ENCODE data around the gene GPLD1.

The GPLD1 gene

DNA sequence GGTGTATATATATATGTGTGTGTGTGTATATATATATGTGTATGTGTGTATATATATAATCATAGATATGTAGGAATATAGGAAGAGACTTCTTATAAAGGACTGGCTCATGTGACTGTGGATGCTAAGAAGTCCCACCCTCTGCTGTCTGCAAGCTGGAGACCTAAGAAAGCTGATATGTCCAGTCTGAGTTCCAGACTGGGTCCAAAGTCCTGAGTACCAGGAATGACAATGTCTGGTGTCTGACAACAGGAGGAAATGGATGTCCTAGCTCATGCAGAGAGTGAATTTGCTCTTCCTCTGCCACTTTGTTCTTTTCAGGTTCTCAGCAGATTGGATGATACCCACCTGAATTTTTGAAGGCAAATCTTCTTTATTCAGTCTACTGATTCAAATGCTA, 12.5 kb upstream of the GPLD1 start:
- in situ Hi-C loops (cut with MboI; ENCODE audit: low sequenced_read_pairs), result no loop called here

DNA sequence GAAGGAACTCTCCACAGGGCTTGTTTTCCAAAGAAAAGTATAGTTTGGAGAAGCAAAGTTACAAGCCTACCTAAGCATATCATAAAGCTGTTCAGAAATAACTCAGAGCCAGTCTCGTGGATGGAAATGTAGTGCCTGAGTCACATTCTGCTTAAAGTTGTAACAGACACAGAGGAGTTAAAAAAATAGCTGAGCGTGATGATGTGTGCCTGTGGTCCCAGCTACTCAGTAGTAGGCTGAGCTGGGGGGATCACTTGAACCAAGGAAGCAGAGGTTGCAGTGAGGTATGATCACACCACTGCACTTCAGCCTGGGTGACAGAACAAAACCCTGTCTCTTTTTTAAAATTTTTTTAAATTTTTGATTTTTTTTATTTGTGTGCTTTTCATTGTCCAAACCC, 12.0 kb upstream of the GPLD1 start:
- in situ Hi-C loops (cut with MboI; ENCODE audit: low sequenced_read_pairs), result no loop called here

DNA sequence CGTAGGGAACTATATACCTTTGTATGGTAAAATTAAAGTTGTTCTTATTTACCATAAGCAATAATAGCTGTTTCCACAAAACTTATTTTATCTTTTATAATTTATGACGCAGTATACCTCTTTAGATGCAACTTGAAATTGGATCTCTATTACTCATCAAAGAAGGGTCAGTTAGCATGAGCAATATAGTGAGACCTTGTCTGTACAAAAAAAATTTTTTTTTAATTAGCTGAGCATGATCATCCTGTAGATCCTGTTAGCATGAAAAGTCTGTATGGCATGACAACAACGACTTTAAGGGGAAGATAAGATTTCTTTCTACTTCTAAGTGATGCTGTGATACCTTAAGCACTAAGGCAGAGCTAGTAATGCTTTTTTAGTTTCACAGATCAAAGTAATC, 11.3 kb upstream of the GPLD1 start:
- in situ Hi-C loops (cut with MboI; ENCODE audit: low sequenced_read_pairs), result no loop called here

DNA sequence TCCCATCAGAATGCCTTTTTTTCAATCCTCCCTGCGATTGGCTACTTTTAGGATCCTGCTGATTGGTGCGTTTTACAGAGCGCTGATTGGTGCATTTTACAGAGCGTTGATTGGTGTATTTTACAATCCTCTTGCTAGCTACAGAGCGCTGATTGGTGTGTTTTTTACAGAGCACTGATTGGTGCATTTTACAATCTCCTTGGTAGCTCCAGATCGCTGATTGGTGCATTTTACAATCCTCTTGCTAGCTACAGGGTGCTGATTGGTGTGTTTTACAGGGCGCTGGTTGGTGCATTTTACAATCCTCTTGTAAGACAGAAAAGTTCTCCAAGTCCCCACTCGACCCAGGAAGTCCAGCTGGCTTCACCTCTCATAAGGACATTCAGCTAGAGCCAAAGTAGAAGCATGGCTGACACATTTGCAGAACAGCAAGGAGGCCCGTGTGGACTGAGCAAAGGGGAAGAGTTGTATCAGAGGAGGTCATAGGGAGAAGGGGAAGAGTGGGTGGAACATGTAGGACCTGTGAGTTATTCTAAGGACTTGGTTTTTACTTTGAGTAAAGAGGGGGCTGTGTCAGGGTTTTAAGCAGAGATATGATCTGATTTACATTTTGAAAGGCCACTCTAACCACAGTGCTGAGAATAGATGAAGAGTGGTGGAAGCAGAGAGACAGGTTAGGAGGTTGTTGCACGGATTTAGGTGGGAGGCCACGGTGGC, 8.0 kb upstream of the GPLD1 start:
- in situ Hi-C loops (cut with MboI; ENCODE audit: low sequenced_read_pairs), result no loop called here

DNA sequence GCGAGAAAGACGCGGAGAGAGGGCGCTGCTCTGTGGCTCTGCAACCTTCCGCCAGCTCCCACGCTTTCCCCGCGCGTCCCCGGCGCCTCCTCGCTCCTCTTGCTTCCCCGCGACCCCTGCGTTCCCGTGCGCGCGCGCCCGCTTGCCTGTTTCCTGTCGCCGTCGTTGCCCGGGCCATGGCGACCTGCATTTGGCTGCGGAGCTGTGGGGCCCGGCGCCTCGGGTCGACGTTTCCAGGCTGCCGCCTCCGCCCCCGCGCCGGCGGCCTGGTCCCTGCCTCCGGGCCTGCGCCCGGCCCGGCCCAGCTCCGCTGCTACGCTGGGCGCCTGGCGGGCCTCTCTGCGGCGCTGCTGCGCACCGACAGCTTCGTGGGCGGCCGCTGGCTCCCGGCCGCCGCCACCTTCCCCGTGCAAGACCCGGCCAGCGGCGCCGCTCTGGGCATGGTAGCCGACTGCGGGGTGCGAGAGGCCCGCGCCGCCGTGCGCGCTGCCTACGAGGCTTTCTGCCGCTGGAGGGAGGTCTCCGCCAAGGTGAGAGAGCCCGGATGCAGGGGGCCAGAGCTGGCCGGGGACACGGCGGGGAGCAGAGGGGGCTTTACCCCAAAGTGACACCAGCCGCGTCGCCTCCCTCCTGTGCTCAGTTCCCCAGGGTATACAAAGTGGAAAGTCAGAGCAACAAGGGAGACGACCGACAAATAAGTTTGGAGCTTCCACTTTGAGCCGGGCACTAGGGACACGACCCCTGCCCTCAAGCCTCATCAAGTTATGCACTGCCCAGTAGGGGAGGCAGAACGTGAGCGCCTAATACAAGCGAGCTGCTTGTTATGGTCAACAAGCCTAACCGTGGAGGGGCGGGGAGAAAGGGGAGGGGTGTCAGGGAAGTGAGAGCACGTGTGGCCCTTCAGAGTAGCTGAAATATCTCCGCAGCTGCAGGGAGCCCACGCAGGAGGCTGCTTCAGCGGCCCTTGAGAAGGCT, 5.7 kb upstream of the GPLD1 start, which contains the start of gene ALDH5A1:
ALDH5A1 (plus strand) TSS at position 149 of the 975 bp plus-strand sequence; CDS start at position 177, 28 bp downstream.
- in situ Hi-C loops (cut with MboI; ENCODE audit: low sequenced_read_pairs), result no loop called here

DNA sequence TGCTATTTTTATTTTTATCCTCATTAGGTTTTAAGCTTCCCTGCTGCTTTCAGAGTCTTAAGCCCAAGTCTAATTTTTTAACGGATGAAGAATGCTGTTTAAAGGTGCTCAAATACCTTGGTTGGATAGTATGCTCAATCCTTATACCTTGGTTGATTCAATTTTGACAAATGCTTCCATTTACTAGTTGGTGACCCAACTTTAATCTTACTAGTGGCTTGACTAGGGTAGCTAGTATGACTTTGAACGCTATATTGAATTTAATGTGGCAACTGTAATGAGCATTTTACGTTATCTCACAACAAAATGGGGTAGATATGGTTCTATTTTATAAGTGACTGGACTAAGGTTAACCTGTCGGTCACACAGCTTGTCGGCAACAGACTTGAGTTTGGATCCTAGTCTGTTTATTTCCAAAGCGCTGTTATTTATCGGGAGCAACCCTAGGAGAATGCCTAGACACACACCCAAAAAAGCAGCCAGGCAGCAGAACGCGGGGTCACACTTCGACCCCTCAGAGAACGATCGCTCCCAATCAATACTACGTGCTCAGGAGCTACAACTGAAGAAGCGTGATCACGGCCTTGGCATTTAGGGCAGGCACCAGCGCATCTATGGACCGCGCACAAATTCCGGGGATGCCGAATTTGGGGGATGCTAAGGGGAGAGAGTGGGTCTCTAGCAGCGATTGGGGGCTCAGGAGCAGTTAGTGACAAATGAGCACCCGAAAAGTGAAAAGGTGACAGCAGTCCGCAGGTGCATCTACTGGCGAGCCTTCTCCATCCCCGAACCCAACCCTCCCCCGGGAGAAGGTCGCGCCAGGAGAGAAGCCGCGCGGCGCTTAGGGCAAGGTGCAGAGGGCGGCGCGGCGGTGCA, 4.8 kb upstream of the GPLD1 start:
- in situ Hi-C loops (cut with MboI; ENCODE audit: low sequenced_read_pairs), result no loop called here

DNA sequence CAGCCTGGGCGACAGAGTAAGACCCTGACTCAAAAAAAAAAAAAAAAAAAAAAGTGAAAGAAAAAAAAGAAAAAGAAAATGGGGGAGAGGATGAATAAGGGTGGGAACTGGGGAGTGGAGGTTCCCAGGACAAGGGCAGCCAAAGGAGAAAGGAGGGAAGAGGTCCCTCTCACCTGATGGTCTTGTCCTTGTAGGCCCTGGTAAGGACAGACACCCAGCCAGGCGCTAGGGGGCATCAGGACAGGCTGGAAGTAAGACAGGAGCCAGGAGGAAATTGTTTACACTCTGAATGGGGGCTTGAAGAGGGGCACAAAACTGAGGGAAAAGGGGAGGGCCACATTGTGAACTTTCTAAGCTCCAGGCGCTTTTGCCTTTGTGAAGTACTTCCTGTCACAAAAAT, 3.1 kb upstream of the GPLD1 start:
- in situ Hi-C loops (cut with MboI; ENCODE audit: low sequenced_read_pairs), result no loop called here

DNA sequence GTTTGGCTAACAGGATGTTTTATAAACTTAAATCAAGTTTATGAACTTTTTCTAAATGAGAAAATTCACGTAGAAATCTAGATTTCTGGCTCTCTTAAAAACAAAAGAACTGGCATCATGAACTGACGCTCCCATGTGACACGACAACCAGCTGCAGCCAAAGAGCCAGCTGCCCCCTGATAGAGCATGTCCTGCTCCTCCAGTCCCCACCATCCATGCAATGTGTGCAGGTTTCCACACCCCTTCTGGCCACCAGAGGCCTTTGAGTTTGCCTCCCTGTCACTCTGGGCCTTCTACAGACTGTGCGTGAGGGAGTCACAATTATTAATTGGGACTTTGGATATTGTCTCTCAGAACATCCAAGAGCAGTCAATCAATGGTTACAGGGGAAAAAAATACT, 1.6 kb upstream of the GPLD1 start:
- in situ Hi-C loops (cut with MboI; ENCODE audit: low sequenced_read_pairs), result no loop called here

DNA sequence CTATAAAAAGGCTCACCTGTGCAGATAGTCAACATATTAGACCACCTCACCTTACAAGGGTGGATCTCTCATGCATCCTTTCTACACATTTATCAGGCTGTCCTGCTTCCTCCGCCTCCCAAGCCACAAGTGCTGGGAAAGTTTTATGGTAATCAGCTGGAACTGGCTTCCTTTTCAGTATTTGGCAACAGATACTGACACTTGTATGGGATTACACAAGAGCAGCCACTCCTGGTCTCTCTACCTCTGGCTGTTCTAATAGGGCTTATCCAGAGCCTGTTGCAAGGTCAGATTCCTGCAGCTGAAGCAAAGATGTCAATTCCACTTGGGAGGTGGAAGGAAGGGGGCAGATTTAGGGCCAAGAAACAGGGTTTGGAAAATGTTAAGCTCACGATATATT, 503 bp upstream of the GPLD1 start:
- in situ Hi-C loops (cut with MboI; ENCODE audit: low sequenced_read_pairs), result no loop called here

DNA sequence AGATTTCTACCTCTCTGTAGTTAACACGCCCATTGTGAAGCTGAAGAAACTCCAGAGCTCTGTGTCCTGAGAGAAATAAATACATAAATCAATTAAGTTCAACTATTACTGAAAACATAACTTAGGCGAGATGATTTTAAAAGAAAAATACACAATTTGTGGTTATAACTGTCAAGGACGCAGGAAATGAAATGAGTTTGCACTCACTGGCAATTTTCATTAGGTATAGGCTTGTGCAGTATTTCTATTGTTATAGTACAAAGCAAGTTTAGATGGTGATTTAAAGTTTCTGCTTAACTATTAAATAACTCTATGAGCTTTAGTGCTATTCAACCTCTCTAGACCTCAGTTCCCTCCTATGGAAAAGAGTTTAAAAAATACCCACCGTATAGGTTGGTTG, 3.3 kb downstream of the GPLD1 start:
- in situ Hi-C loops (cut with MboI; ENCODE audit: low sequenced_read_pairs), result no loop called here

DNA sequence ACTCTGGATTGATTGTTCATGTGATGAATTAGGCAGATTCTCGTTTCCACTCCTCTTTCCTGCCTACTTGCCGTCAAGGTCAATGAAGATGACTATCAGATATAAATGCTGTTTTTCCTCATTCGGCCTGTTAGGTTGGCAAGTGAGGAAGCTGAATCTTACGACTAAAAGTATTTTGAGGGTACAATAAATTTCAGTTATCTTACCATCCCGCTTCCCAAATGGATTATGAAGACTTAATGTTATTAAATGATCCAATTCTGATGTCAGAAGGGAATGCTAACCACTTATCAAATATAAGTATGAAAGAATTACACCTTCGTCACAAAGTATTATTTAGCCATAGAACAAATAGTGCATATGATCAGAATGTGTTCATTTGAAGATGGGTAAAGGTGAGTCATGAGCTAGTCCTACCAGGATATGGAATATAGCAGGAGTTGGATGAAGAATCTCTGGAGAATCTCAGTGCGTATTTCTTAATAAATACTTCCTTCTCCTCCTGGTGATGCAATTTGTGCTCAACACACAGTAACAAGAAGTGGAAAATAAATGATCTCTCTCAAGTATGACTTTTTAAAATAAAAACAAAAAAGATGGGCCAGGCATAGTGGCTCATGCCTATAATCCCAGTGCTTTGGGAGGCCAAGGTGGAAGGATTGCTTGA, 4.6 kb downstream of the GPLD1 start:
- in situ Hi-C loops (cut with MboI; ENCODE audit: low sequenced_read_pairs), result no loop called here

DNA sequence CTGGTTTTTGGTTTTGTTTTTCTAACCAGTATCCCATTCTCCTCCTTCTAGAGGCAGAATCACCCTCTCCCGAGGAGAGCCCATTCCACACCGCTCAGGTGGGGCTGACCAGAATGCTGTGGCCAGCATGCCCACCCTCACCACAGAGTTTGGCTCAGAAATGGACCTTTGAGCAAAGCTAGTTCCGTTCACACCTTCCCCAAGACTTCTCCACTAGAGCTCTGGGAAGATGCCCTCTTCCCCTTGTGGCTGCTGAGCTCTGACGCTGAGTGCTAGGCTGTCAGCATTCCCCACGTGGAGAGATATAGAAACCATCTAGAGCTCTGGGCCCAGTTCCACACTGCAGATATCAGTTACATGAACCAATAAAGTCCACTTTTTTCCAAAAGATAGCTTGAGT, 7.9 kb downstream of the GPLD1 start:
- in situ Hi-C loops (cut with MboI; ENCODE audit: low sequenced_read_pairs), result no loop called here

DNA sequence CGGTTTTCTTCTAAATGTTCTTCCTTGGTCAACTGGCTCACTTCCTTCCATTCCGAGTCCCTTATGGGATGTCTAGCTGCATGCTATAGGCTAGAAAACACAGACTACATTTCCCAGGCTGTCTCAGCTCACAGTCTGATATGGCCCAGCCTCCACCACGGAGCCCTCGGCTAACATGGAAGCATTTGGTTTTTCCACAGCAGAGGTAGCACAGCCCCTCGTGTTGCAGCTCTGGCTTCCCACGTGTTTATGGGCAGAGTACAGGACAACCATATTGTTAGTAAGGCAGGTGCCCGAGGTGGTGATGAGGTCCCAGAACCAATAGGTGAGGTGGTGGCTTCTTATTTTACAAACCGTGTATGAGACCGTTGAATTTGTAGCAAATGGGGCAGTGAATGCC, 8.7 kb downstream of the GPLD1 start:
- in situ Hi-C loops (cut with MboI; ENCODE audit: low sequenced_read_pairs), result no loop called here

DNA sequence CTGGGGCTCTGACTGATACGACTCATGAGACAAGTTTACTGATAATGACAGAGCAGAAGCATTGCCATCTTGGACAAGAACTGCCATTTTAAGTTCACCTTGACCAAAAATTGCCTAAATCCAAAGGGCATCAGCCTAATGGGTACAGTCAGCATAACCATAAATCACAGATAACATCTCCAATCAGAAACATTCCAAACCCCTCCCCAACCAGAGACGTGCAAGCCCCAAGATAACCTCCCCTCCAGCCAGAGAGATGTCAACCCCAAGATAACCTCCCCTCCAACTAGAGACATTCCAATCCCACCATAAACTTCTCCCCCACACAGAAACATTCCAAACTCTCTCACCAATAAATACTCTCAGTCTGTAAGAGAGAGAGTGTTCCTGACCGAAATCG, 10.5 kb downstream of the GPLD1 start:
- in situ Hi-C loops (cut with MboI; ENCODE audit: low sequenced_read_pairs), result no loop called here

DNA sequence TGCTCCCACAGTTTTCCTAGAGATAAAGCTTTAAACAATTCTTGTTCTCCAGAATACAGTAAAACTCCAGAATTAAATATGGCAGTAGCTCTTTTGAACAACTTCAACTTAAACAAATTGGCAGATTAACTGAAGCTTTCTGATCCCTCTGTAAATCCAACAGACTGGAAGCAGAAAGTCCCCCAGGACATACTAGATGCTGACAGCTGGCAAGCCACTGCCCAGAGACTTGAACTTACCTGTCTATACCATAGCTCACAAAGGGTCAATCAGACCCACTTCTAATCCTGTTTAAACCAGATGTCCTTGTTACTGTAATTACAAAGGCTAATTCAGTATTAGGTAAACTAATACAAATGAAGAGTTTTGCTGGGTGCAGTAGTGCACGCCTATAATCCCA, 12.3 kb downstream of the GPLD1 start:
- in situ Hi-C loops (cut with MboI; ENCODE audit: low sequenced_read_pairs), result no loop called here

DNA sequence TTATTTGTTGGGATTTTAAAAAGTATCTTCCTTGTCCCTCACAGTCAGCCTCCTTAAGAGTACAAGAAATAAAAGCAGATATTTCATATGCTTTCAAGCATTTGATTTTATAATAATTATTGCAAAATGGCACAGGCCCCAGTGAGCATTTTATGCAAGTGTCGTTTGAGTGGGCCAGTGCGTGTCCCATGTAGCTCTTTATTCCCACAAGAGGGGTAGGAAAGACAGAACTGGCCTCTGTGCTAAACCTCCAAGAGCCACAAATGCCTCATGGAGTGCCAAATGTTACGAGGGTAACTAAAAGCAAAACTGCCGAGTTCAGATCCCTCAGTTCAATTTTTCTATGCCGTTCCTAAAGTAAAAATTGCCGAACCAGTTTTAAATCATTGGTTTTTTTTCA, 12.7 kb downstream of the GPLD1 start:
- in situ Hi-C loops (cut with MboI; ENCODE audit: low sequenced_read_pairs), result no loop called here

DNA sequence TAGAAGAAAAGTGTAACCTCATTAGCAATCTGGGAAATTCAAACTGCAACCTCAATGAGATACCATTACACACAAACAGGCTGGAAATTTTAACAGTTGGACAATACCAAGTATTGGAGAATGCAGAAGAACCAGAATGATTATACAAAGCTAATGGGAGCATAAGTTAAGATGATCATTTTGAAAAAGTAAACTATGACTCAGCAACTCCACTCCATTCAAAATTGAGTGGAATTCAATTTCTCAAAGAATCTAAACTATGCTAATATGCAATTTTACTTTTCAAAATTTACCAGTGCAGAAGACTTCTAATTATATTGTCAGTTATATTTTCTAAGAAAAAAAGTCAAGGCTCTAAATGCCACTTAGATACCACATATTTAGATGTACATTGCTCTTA, 17.2 kb downstream of the GPLD1 start:
- in situ Hi-C loops (cut with MboI; ENCODE audit: low sequenced_read_pairs), result no loop called here

DNA sequence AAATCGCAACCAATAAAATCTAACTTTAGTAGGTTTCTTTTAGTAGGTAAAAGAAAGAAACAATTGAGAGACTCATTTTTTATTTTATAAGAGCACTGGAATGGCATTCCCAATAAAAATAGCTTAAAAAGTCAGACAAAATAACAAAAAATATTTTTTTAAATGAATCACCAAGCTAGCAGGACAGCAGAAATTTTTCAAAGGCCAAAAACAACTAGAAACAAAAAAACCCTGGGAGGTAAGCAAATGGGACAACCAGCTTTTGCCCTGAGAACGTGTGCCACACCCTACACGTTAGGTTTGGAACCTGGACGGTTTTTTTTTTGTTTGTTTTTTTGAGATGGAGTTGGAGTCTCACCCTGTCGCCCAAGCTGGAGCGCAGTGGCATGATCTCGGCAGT, 19.6 kb downstream of the GPLD1 start:
- in situ Hi-C loops (cut with MboI; ENCODE audit: low sequenced_read_pairs), result no loop called here

DNA sequence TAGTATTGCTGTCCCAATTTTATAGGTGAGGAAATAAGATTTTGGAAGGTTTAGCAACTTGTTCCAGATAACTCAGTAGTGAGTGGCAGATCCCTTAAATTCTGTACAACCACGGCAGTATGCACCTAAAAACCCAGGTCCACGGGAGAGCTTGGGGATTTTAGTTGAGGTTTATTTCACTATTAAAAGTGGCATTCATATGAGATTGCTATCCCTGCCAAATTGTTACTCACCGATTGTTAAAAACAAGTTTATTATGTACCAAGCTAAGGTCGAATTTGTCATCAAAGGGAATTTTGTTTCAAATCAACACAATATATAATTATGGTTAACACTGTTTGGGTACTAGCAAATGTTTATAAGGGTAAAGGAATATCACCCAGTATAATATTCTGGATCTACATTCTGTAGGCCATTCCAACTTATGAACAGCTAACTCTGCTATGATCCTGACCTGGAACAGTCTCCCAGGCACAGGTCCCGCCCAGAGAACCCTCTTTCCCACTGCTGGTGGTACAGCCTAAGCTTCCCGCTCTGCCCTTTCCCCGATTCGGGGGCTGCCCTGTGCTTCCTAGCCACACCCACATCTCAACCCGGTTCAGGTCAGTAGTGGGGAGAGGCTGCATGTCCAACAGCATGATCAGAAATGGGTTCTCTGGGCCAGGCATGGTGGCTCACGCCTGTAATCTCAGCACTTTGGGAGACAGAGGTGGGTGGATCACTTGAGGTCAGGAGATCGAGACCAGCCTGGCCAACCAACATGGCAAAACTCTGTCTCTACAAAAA, 24.9 kb downstream of the GPLD1 start:
- in situ Hi-C loops (cut with MboI; ENCODE audit: low sequenced_read_pairs), result no loop called here

DNA sequence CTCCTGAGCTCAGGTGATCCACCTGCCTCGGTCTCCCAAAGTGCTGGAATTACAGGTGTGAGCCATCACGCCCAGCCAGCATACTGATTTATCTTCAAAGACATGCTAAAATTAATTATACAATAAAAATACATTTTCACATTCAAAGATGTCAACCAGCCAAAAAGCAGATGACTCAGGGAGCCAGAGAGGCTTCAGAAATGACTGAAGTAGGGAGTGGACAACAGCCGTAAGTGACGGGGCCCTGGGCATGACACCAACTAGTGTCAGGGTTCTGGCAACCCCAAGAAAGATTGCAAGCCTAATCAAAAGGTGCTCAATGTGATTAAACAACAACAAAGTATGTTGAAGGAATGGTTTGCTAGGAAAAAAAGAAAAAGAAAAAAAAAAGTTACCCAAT, 28.4 kb downstream of the GPLD1 start:
- in situ Hi-C loops (cut with MboI; ENCODE audit: low sequenced_read_pairs), result no loop called here

All from HL-60/S4 treated with retinoic acid at 250 ng/mL for 4 days and 3 days (cell line).